ENCODE results near the gene DCAF8L2. TPM values are rescaled to one million over a fixed set of nuclear protein-coding genes. Genes with fewer than 3 reads are reported as not detected.
"Not testable (repeated sequence)": the region's sequence is repeated elsewhere in the genome, so short reads cannot be mapped to it uniquely, and the experiment has no call there.

The DCAF8L2 gene
- total RNA-seq, result not detected
- polyA plus RNA-seq (ENCODE audit: insufficient read depth in 1 of 8, insufficient read length in 8 of 8, low replicate concordance in 1 of 8), result not detected
- long read RNA-seq, donor 1, result 0 reads
- long read RNA-seq, donor 2, result 0 reads
- long read RNA-seq, donor 3, result 0 reads
- long read RNA-seq, donor 4, result 0 reads
- long read RNA-seq, donor 5, result 0 reads
- long read RNA-seq, donor 6, result 0 reads
- long read RNA-seq, donor 7, result 0 reads
- long read RNA-seq, donor 8, result 0 reads
- long read RNA-seq, donor 9, result 0 reads
- long read RNA-seq, donor 10, result 0 reads
- long read RNA-seq, donor 11, result 0 reads

DNA sequence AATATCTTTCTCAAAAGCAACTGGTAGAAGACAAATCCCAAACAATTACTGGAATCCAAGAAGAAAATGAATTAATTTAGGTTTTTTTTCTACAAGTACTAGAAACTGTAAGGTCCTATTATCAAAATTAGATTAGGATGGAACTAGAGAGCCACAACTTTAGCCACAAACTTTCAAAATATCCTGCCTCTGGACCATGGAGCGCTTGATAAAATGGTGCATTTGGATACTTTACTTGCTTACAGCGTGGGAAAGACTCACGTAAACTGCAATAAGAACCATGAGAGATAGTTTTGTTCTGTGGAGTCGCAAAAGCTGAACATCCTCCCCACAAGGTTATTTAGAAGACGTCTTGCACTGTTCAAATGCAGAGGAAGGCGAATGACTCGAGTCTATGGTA, at the start of gene DCAF8L2:
Gene DCAF8L2 (plus strand): TSS at position 301 of the 400 bp plus-strand sequence. CDS start 156,552 bp downstream, outside the sequence.
- Histone ChIP-seq H3K36me3 (ENCODE audit: control insufficient read depth, insufficient read depth, low read length) (no peaks in the 10 kb centered on the region), H3K4me3 (ENCODE audit: low read length) (no peak within 1 kb of the TSS), H3K27ac (ENCODE audit: low read length) (no peak within 1 kb of the TSS), H3K9me3 (replicated peaks; ENCODE audit: control insufficient read depth, low read depth, low read length) (peaks cover 2% of the 10 kb centered on the region), H3K4me1 (ENCODE audit: control insufficient read depth, insufficient read depth, low read length) (no peaks in the 10 kb centered on the region), H3K27me3 (ENCODE audit: control insufficient read depth, insufficient read depth, low read length) (no peaks in the 10 kb centered on the region)
- no peak for DNase-seq
- 80% methylated on average over 2 of the region's 7 CpGs for WGBS (ENCODE audit: insufficient coverage)

DNA sequence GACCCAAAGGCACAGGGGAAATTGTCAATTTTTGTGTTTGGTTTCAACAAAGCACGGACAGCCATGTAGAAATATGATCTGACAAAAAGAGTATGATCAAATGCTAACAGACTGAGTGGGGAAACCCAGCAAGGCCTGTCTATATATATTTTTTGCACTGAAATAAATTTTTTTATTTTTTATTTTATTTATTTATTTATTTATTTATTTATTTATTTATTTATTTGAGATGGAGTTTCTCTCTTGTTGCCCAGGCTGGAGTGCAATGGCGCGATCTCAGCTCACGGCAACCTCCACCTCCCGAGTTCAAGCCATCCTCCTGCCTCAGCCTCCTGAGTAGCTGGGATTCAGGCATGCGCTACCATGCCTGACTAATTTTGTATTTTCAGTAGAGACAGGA, 49.0 kb upstream of the DCAF8L2 start:
- no CpG with 5 or more reads among the region's 6 CpGs for WGBS (ENCODE audit: insufficient coverage)
- not testable (repeated sequence) for H3K9me3 ChIP-seq (replicated peaks; ENCODE audit: control insufficient read depth, low read depth, low read length); H3K27me3 ChIP-seq (ENCODE audit: control insufficient read depth, insufficient read depth, low read length); H3K27ac ChIP-seq (ENCODE audit: low read length); H3K4me1 ChIP-seq (ENCODE audit: control insufficient read depth, insufficient read depth, low read length); H3K36me3 ChIP-seq (ENCODE audit: control insufficient read depth, insufficient read depth, low read length); H3K4me3 ChIP-seq (ENCODE audit: low read length); DNase-seq

GRCh38 chrX:27548624-27549023, 41.5 kb upstream of the DCAF8L2 start:
- no peak overlapping the region for H3K27ac ChIP-seq (ENCODE audit: low read length)
- no CpG with 5 or more reads among the region's 4 CpGs for WGBS (ENCODE audit: insufficient coverage)

GRCh38 chrX:27549688-27550087, 40.5 kb upstream of the DCAF8L2 start:
- Histone ChIP-seq H3K36me3 (ENCODE audit: control insufficient read depth, insufficient read depth, low read length) (no peaks in the 10 kb centered on the region), H3K4me1 (ENCODE audit: control insufficient read depth, insufficient read depth, low read length) (no peaks in the 10 kb centered on the region), H3K9me3 (replicated peaks; ENCODE audit: control insufficient read depth, low read depth, low read length) (no peaks in the 10 kb centered on the region), H3K27me3 (ENCODE audit: control insufficient read depth, insufficient read depth, low read length) (no peaks in the 10 kb centered on the region), H3K27ac (ENCODE audit: low read length) (no peak overlapping the region), H3K4me3 (ENCODE audit: low read length) (no peak overlapping the region)
- 38% methylated on average over 1 of the region's 1 CpG for WGBS (ENCODE audit: insufficient coverage)
- no peak for DNase-seq

More at GRCh38 chrX:27548624-27549023, 41.5 kb upstream of the DCAF8L2 start:
- Histone ChIP-seq H3K4me3 (ENCODE audit: low read length) (no peak overlapping the region), H3K27me3 (ENCODE audit: control insufficient read depth, insufficient read depth, low read length) (no peaks in the 10 kb centered on the region), H3K36me3 (ENCODE audit: control insufficient read depth, insufficient read depth, low read length) (no peaks in the 10 kb centered on the region), H3K4me1 (ENCODE audit: control insufficient read depth, insufficient read depth, low read length) (no peaks in the 10 kb centered on the region), H3K9me3 (replicated peaks; ENCODE audit: control insufficient read depth, low read depth, low read length) (no peaks in the 10 kb centered on the region)
- no peak for DNase-seq

- DNase-seq, result peak; percentile 18
- H3K27ac ChIP-seq (ENCODE audit: low read length), result no peak overlapping the region
- H3K4me1 ChIP-seq (ENCODE audit: control insufficient read depth, insufficient read depth, low read length), result no peaks in the 10 kb centered on the region
- no peaks in the 10 kb centered on the region for H3K36me3 ChIP-seq (ENCODE audit: control insufficient read depth, insufficient read depth, low read length)
- H3K4me3 ChIP-seq (ENCODE audit: low read length), result no peak overlapping the region
- no peaks in the 10 kb centered on the region for H3K9me3 ChIP-seq (replicated peaks; ENCODE audit: control insufficient read depth, low read depth, low read length)
- 45% methylated on average over 2 of the region's 3 CpGs for WGBS (ENCODE audit: insufficient coverage)
- no peaks in the 10 kb centered on the region for H3K27me3 ChIP-seq (ENCODE audit: control insufficient read depth, insufficient read depth, low read length)
Observed at GRCh38 chrX:27555514-27555913, 34.6 kb upstream of the DCAF8L2 start.

- peaks cover 3% of the 10 kb centered on the region for H3K27me3 ChIP-seq (ENCODE audit: control insufficient read depth, insufficient read depth, low read length)
- H3K36me3 ChIP-seq (ENCODE audit: control insufficient read depth, insufficient read depth, low read length), result no peaks in the 10 kb centered on the region
- H3K9me3 ChIP-seq (replicated peaks; ENCODE audit: control insufficient read depth, low read depth, low read length), result no peaks in the 10 kb centered on the region
- H3K4me1 ChIP-seq (ENCODE audit: control insufficient read depth, insufficient read depth, low read length), result no peaks in the 10 kb centered on the region
- H3K27ac ChIP-seq (ENCODE audit: low read length), result no peak overlapping the region
- H3K4me3 ChIP-seq (ENCODE audit: low read length), result no peak overlapping the region
- peak; percentile 9 for DNase-seq
- WGBS (ENCODE audit: insufficient coverage), result 59% methylated on average over 3 of the region's 5 CpGs
Observed at GRCh38 chrX:27565992-27566391, 24.2 kb upstream of the DCAF8L2 start.

DNA sequence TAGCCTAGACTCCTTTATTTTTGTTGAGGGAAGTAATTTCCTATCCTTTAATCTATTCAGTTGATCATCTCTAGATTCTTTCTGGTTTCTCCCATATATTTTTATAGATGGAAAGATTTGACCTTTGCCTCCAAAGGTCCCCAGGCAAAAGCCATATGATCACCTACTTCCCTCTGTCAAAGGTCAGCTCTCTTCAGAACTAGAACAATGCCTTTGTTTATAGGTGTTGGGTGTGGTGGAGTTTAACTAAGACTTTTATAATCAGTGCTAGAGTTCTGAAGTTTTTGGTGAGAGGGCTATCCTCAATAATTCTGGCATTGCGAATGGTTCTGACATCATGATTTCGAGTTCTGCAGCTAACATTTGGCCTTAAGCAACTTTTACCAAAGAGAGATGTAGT, 19.0 kb upstream of the DCAF8L2 start:
- Histone ChIP-seq H3K9me3 (replicated peaks; ENCODE audit: control insufficient read depth, low read depth, low read length) (no peaks in the 10 kb centered on the region), H3K4me3 (ENCODE audit: low read length) (no peak overlapping the region), H3K27me3 (ENCODE audit: control insufficient read depth, insufficient read depth, low read length) (peaks cover 8% of the 10 kb centered on the region), H3K36me3 (ENCODE audit: control insufficient read depth, insufficient read depth, low read length) (no peaks in the 10 kb centered on the region), H3K27ac (ENCODE audit: low read length) (no peak overlapping the region), H3K4me1 (ENCODE audit: control insufficient read depth, insufficient read depth, low read length) (no peaks in the 10 kb centered on the region)
- WGBS (ENCODE audit: insufficient coverage), result 100% methylated on average over 1 of the region's 2 CpGs
- DNase-seq, result no peak

DNA sequence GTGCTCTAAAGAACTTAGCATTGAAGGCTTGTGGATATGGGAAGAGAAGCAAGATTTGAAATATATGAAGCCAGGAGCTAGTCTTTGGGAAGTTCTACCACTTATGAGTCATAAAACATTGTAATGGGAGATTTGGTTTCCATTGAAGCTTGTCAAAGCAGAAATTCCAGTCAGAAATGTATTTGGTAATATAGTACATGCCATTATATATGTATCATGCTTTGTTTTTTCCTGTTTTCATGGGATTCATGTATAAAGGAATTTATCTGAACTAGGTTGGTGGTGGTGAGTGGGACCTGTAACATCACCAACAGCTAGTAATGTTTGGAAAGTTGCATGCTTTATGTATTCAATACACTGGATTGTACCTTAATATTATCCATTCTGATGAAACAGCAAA, 14.6 kb upstream of the DCAF8L2 start:
- Histone ChIP-seq H3K4me1 (ENCODE audit: control insufficient read depth, insufficient read depth, low read length) (no peaks in the 10 kb centered on the region), H3K9me3 (replicated peaks; ENCODE audit: control insufficient read depth, low read depth, low read length) (no peaks in the 10 kb centered on the region), H3K36me3 (ENCODE audit: control insufficient read depth, insufficient read depth, low read length) (no peaks in the 10 kb centered on the region), H3K4me3 (ENCODE audit: low read length) (no peak overlapping the region), H3K27me3 (ENCODE audit: control insufficient read depth, insufficient read depth, low read length) (peaks cover 7% of the 10 kb centered on the region), H3K27ac (ENCODE audit: low read length) (no peak overlapping the region)
- DNase-seq, result no peak

- H3K4me1 ChIP-seq (ENCODE audit: control insufficient read depth, insufficient read depth, low read length), result no peaks in the 10 kb centered on the region
- WGBS (ENCODE audit: insufficient coverage), result no CpG with 5 or more reads among the region's 1 CpG
- no peak overlapping the region for H3K27ac ChIP-seq (ENCODE audit: low read length)
- no peaks in the 10 kb centered on the region for H3K9me3 ChIP-seq (replicated peaks; ENCODE audit: control insufficient read depth, low read depth, low read length)
- H3K4me3 ChIP-seq (ENCODE audit: low read length), result no peak overlapping the region
- H3K27me3 ChIP-seq (ENCODE audit: control insufficient read depth, insufficient read depth, low read length), result no peaks in the 10 kb centered on the region
- DNase-seq, result no peak
- no peaks in the 10 kb centered on the region for H3K36me3 ChIP-seq (ENCODE audit: control insufficient read depth, insufficient read depth, low read length)
Observed at GRCh38 chrX:27583976-27584375, 6.2 kb upstream of the DCAF8L2 start.

- 64% methylated on average over 4 of the region's 15 CpGs for WGBS (ENCODE audit: insufficient coverage)
- H3K27ac ChIP-seq (ENCODE audit: low read length), result no peak overlapping the region
Observed at GRCh38 chrX:27591938-27592337, 1.8 kb downstream of the DCAF8L2 start.

GRCh38 chrX:27597508-27597907, 7.4 kb downstream of the DCAF8L2 start:
- Histone ChIP-seq H3K27ac (ENCODE audit: low read length) (no peak overlapping the region), H3K27me3 (ENCODE audit: control insufficient read depth, insufficient read depth, low read length) (no peaks in the 10 kb centered on the region), H3K4me3 (ENCODE audit: low read length) (no peak overlapping the region), H3K9me3 (replicated peaks; ENCODE audit: control insufficient read depth, low read depth, low read length) (peaks cover 2% of the 10 kb centered on the region), H3K36me3 (ENCODE audit: control insufficient read depth, insufficient read depth, low read length) (no peaks in the 10 kb centered on the region), H3K4me1 (ENCODE audit: control insufficient read depth, insufficient read depth, low read length) (no peaks in the 10 kb centered on the region)
- peak; percentile 6 for DNase-seq
- WGBS (ENCODE audit: insufficient coverage), result no CpG with 5 or more reads among the region's 2 CpGs

More at GRCh38 chrX:27591938-27592337, 1.8 kb downstream of the DCAF8L2 start:
- Histone ChIP-seq H3K27me3 (ENCODE audit: control insufficient read depth, insufficient read depth, low read length) (no peaks in the 10 kb centered on the region), H3K9me3 (replicated peaks; ENCODE audit: control insufficient read depth, low read depth, low read length) (peaks cover 2% of the 10 kb centered on the region), H3K36me3 (ENCODE audit: control insufficient read depth, insufficient read depth, low read length) (no peaks in the 10 kb centered on the region), H3K4me1 (ENCODE audit: control insufficient read depth, insufficient read depth, low read length) (no peaks in the 10 kb centered on the region), H3K4me3 (ENCODE audit: low read length) (no peak overlapping the region)
- no peak for DNase-seq
